Heart right ventricle (tissue), 16 donors: Measurements from ENCODE around the gene CDC123. TPM values are rescaled to one million over a fixed set of nuclear protein-coding genes. Genes with fewer than 3 reads are reported as not detected.

Experiments
- ATAC-seq, 8 donors: fragments of 200-7000 bp; cut with Tn5 transposase; one replicate each; pipeline ENCODE4 v1.9.1; 2020; ENCODE audit warnings: mild to moderate bottlenecking in 8 of 8, moderate library complexity in 8 of 8, moderate number of reproducible peaks in 1 of 8
- DNase-seq, 2 donors: peaks; one replicate each; pipeline ENCODE4 v3.0.0-alpha.2; 2020
- H3K27ac ChIP-seq, 10 donors: fragments of 200-600 bp; sonication (generic) in 2 of 10; one replicate each; pipeline versions ENCODE4 v1.5.0 to v1.8.0; 2020 to 2022; ENCODE audit warnings: mild to moderate bottlenecking in 3 of 10
- H3K27me3 ChIP-seq, 7 donors: fragments of 200-600 bp; one replicate each; pipeline ENCODE4 v1.8.0; 2021 to 2022; ENCODE audit warnings: mild to moderate bottlenecking in 2 of 7
- H3K36me3 ChIP-seq, 9 donors: fragments of 200-600 bp; sonication (generic) in 1 of 9; one replicate each; pipeline versions ENCODE4 v1.5.0 to v1.8.0; 2020 to 2022; ENCODE audit warnings: mild to moderate bottlenecking in 2 of 9
- H3K4me1 ChIP-seq, 9 donors: fragments of 200-600 bp; sonication (generic) in 1 of 9; one replicate each; pipeline versions ENCODE4 v1.5.0 to v1.8.0; 2020 to 2022; ENCODE audit warnings: mild to moderate bottlenecking in 4 of 9
- H3K4me3 ChIP-seq, 10 donors: fragments of 200-600 bp; sonication (generic) in 2 of 10; one replicate each; pipeline versions ENCODE4 v1.5.0 to v1.8.0; 2020 to 2022; ENCODE audit warnings: mild to moderate bottlenecking in 7 of 10, moderate library complexity in 2 of 10
- H3K9me3 ChIP-seq, 11 donors: fragments of 200-600 bp in 10 of 11; sonication (generic) in 2 of 11; one replicate each; pipeline versions ENCODE4 v1.5.0 to v1.8.0; 2013 to 2022; ENCODE audit warnings: mild to moderate bottlenecking in 2 of 11, control low read depth in 1 of 11, moderate library complexity in 1 of 11
- CTCF ChIP-seq, 9 donors: fragments of 200-600 bp; sonication (generic) in 2 of 9; IDR thresholded peaks; one replicate each; pipeline versions ENCODE4 v1.5.0 to v1.8.0; 2021 to 2022; ENCODE audit warnings: antibody characterized with exemption in 9 of 9, mild to moderate bottlenecking in 5 of 9, moderate library complexity in 1 of 9
- WGBS, 2 donors: extraction: QIAGEN DNeasy Blood & Tissue Kit; methylation state at CpG; one replicate each; pipeline ENCODE4 v1.1.7; 2013; ENCODE audit warnings: inconsistent platforms in 1 of 2; 5-methylcytosine and 5-hydroxymethylcytosine counted together
- intact Hi-C, 10 donors: fragments of 100-400 bp; cut with DNase I; formaldehyde crosslinking; loops; one replicate each; pipeline versions ENCODE4 v1.11.1 to v1.14.2; 2022
- polyA plus RNA-seq, 2 donors: library from polyadenylated mRNA; stranded (reverse); fragments of 200-250 nt; gene quantifications; one replicate each; pipeline ENCODE4 v1.2.3, GENCODE V29; 2013
- total RNA-seq, 10 donors: library from RNA; stranded (reverse); fragmentation: NEBNext Ultra II Directional in 3 of 10; extraction: Animal tissue kit (Norgen Biotek cat#: 25700) in 3 of 10; gene quantifications; one replicate each; pipeline versions ENCODE4 v1.2.1 to v1.2.4, GENCODE V29; 2021 to 2023
- donor health status: Arrhythmogenic right ventricular cardiomyopathy.
- donor health status: ischemic (EF 13 %, LVEDD 7.1; RV severe dilation, severe dysfunction).
- donor health status: healthy with polysubstance abuse.
- donor health status: DM: no; HTN: yes; CAD: no.
- donor health status: DM: no; HTN: no; CAD: no.
- donor health status: ischemic (EF 25% LVEDD 6.9; RV normal size, moderate dysfunction).
- donor health status: ischemic (EF 25% LVEDD 5.7; RV mildly dilated, moderate dysfunction).
- donor health status: healthy.
- donor health status: DM: yes; HTN: yes; CAD: no.
- donor health status: Ischemic cardiomyopathy.
- donor health status: ischemic (EF 35%, LVEDD 5.7; RV mildly dilated, moderate dysfunction).
- donor health status: nonischemic (EF 11% LVEDD 7.7; RV severe dilation, severe dysfunction).
- donor health status: DM: yes; HTN: yes; CAD: no.
- donor health status: PGD.
- donor health status: ischemic (EF 29% LVEDD 5.4; RV normal size, mild dysfunction).
- donor health status: nonischemic (EF 23%, LVEDD 6.1; RV moderate dilation, normal function).

The CDC123 gene
- total and polyA plus RNA-seq, 12 donors = 22.2 to 57.6 (median 47.0) TPM

- TF ChIP-seq CTCF (IDR thresholded peaks at IDR 0.05) = no peak
- Histone ChIP-seq H3K4me1 (no peaks in the 10 kb centered on the region), H3K4me3 (no peak overlapping the region), H3K36me3 (peaks cover 0 to 87% (median 17%) of the 10 kb centered on the region in 9 donors), H3K27me3 (peaks cover 0 to 27% (median 0%) of the 10 kb centered on the region in 7 donors), H3K27ac (no peak overlapping the region), H3K9me3 (no peaks in the 10 kb centered on the region)
- no peak for ATAC-seq
- intact Hi-C loops = no loop called here
- DNase-seq = no peak
- WGBS, 2 donors = 92 to 93% methylated on average over 14 of the region's 14 CpGs
Measured at GRCh38 chr10:12156367-12157123, 39.4 kb upstream of the CDC123 start.

- intact Hi-C loops = no loop called here
- Histone ChIP-seq H3K4me3 (no peak overlapping the region), H3K9me3 (no peaks in the 10 kb centered on the region), H3K36me3 (peaks cover 0 to 95% (median 27%) of the 10 kb centered on the region in 9 donors), H3K27ac (no peak overlapping the region), H3K27me3 (peaks cover 0 to 35% (median 0%) of the 10 kb centered on the region in 7 donors), H3K4me1 (no peaks in the 10 kb centered on the region)
- no peak for DNase-seq
- ATAC-seq = no peak
- WGBS, 2 donors = 93% methylated on average over 3 of the region's 3 CpGs
- no peak for TF ChIP-seq CTCF (IDR thresholded peaks at IDR 0.05)
Measured at GRCh38 chr10:12158111-12158510, 37.9 kb upstream of the CDC123 start.

- peaks cover 0 to 26% (median 0%) of the 10 kb centered on the region in 7 donors for H3K27me3 ChIP-seq
- H3K27ac ChIP-seq = no peak overlapping the region
- intact Hi-C loops = no loop called here
- 99 to 100% methylated on average over 5 of the region's 5 CpGs for WGBS, 2 donors
- DNase-seq (no peak), ATAC-seq (no peak)
- H3K4me1 ChIP-seq = no peaks in the 10 kb centered on the region
- no peaks in the 10 kb centered on the region for H3K9me3 ChIP-seq
- H3K36me3 ChIP-seq = peaks cover 0 to 98% (median 34%) of the 10 kb centered on the region in 9 donors
- no peak for TF ChIP-seq CTCF (IDR thresholded peaks at IDR 0.05)
- no peak overlapping the region for H3K4me3 ChIP-seq
Measured at GRCh38 chr10:12160664-12161063, 35.3 kb upstream of the CDC123 start.

- H3K36me3 ChIP-seq = peaks cover 0 to 100% (median 44%) of the 10 kb centered on the region in 9 donors
- H3K4me1 ChIP-seq = no peaks in the 10 kb centered on the region
- no peak overlapping the region for H3K27ac ChIP-seq
- DNase-seq (no peak), ATAC-seq (no peak)
- H3K4me3 ChIP-seq = no peak overlapping the region
- H3K9me3 ChIP-seq = no peaks in the 10 kb centered on the region
- 96 to 98% methylated on average over 6 of the region's 6 CpGs for WGBS, 2 donors
- H3K27me3 ChIP-seq = peaks cover 0 to 17% (median 0%) of the 10 kb centered on the region in 7 donors
- intact Hi-C loops = no loop called here
- TF ChIP-seq CTCF (IDR thresholded peaks at IDR 0.05) = no peak
Measured at GRCh38 chr10:12162927-12163326, 33.1 kb upstream of the CDC123 start.
